ENCODE results near the gene CIPC.

CIPC gene

GRCh38 chr14:77158175-77158881, 60.3 kb downstream of the CIPC start:
- no peak for FAIRE-seq

GRCh38 chr14:77158882-77159255, 60.8 kb downstream of the CIPC start:
- FAIRE-seq, result no peak

GRCh38 chr14:77161011-77161410, 63.0 kb downstream of the CIPC start:
- no peak for FAIRE-seq

Measured in A204.1 (cell line).